ENCODE results near the gene H2BW1. TPM values are rescaled to one million over a fixed set of nuclear protein-coding genes. Genes with fewer than 3 reads are reported as not detected.

The H2BW1 gene
- total RNA-seq, 1 experiment from 2014 or later: not detected

DNA sequence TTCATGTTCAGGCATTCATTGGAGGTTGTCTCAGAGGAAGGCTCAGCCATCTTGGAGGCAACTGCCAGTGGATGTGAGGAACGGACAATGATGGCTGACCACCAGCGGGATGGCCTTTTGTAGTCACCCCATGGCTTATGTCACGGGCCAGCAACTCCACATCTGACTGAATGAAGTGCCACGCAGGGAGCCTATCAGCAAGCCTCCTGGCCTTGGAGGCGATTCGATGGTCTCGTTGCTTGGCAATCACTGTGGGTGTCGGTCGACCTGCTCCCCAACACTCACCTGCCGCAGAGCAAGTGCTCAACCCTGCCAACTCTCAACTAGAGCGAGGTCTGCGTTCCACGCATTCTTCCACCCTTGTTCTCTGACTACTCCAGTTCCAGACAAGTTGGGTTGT, 33.7 kb upstream of the H2BW1 start:
- Histone ChIP-seq H3K27ac (ENCODE audit: low read length) (no peak overlapping the region), H3K9me3 (ENCODE audit: control insufficient read depth, insufficient read depth, low read depth, low read length) (no peaks in the 10 kb centered on the region), H3K4me1 (ENCODE audit: control insufficient read depth, insufficient read depth, low read length) (no peaks in the 10 kb centered on the region), H3K4me3 (ENCODE audit: low read depth in 2 of 2, low read length in 2 of 2) (no peak overlapping the region), H3K36me3 (ENCODE audit: control insufficient read depth, insufficient read depth, low read length) (no peaks in the 10 kb centered on the region), H3K27me3 (ENCODE audit: control insufficient read depth, insufficient read depth, low read length) (peaks cover 2% of the 10 kb centered on the region; the same call in 1 of the 2 replicates)
- no peak for ATAC-seq
- BruUV-seq (replicated peaks): no TSS peak
- POLR2A ChIA-PET: no interaction called here
- CTCF ChIA-PET: no interaction called here
- TF ChIP-seq TCF7L2 (IDR thresholded peaks at IDR 0.05; ENCODE audit: low read depth, low read length): no peak
- TF ChIP-seq, protein P1, sequence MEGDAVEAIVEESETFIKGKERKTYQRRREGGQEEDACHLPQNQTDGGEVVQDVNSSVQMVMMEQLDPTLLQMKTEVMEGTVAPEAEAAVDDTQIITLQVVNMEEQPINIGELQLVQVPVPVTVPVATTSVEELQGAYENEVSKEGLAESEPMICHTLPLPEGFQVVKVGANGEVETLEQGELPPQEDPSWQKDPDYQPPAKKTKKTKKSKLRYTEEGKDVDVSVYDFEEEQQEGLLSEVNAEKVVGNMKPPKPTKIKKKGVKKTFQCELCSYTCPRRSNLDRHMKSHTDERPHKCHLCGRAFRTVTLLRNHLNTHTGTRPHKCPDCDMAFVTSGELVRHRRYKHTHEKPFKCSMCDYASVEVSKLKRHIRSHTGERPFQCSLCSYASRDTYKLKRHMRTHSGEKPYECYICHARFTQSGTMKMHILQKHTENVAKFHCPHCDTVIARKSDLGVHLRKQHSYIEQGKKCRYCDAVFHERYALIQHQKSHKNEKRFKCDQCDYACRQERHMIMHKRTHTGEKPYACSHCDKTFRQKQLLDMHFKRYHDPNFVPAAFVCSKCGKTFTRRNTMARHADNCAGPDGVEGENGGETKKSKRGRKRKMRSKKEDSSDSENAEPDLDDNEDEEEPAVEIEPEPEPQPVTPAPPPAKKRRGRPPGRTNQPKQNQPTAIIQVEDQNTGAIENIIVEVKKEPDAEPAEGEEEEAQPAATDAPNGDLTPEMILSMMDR (IDR thresholded peaks at IDR 0.05): no peak
- TF ChIP-seq, protein P2, sequence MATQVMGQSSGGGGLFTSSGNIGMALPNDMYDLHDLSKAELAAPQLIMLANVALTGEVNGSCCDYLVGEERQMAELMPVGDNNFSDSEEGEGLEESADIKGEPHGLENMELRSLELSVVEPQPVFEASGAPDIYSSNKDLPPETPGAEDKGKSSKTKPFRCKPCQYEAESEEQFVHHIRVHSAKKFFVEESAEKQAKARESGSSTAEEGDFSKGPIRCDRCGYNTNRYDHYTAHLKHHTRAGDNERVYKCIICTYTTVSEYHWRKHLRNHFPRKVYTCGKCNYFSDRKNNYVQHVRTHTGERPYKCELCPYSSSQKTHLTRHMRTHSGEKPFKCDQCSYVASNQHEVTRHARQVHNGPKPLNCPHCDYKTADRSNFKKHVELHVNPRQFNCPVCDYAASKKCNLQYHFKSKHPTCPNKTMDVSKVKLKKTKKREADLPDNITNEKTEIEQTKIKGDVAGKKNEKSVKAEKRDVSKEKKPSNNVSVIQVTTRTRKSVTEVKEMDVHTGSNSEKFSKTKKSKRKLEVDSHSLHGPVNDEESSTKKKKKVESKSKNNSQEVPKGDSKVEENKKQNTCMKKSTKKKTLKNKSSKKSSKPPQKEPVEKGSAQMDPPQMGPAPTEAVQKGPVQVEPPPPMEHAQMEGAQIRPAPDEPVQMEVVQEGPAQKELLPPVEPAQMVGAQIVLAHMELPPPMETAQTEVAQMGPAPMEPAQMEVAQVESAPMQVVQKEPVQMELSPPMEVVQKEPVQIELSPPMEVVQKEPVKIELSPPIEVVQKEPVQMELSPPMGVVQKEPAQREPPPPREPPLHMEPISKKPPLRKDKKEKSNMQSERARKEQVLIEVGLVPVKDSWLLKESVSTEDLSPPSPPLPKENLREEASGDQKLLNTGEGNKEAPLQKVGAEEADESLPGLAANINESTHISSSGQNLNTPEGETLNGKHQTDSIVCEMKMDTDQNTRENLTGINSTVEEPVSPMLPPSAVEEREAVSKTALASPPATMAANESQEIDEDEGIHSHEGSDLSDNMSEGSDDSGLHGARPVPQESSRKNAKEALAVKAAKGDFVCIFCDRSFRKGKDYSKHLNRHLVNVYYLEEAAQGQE (IDR thresholded peaks at IDR 0.05; ENCODE audit: insufficient read depth in 1 of 2, low read depth in 2 of 2, low read length in 1 of 2): no peak
- no peak for TF ChIP-seq POLR2AphosphoS5 (IDR thresholded peaks at IDR 0.05; ENCODE audit: low read depth, low read length)
- TF ChIP-seq SIN3A (IDR thresholded peaks at IDR 0.05; ENCODE audit: borderline replicate concordance, insufficient read depth, low read depth, low read length): no peak
- DNase-seq (ENCODE audit: low read depth, low spot score): no peak
- intact Hi-C loops (cut with micrococcal nuclease; ENCODE audit: unreplicated experiment): no loop called here
- in situ Hi-C loops (cut with HindIII; ENCODE audit: low pct_unique_long_range_greater_than_20kb, low sequenced_read_pairs): no loop called here

DNA sequence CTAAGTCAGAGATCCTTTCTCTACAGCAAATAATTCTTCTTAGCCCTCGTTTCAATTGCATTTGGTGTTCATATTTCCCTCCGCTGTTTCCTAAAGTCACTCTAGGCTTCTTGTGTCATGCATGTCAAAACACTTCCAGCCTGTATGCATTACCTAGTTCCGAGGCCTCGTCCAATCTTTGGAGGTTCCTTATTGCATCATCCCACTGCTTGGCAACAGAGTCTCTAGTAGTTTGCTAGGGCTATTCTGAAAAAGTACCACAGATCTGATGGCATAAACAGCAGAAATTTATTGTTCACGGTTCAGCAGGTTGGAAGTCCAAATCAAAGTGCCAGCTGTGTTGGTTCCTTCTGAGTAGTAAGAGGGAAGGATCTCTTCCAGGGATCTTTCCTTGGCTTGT, 32.1 kb upstream of the H2BW1 start:
- no TSS peak for BruUV-seq (replicated peaks)
- Histone ChIP-seq H3K27me3 (ENCODE audit: control insufficient read depth, insufficient read depth, low read length) (peaks cover 4% of the 10 kb centered on the region), H3K27ac (ENCODE audit: low read length) (no peak overlapping the region), H3K4me3 (ENCODE audit: low read depth in 2 of 2, low read length in 2 of 2) (no peak overlapping the region), H3K4me1 (ENCODE audit: control insufficient read depth, insufficient read depth, low read length) (no peaks in the 10 kb centered on the region), H3K36me3 (ENCODE audit: control insufficient read depth, insufficient read depth, low read length) (no peaks in the 10 kb centered on the region), H3K9me3 (ENCODE audit: control insufficient read depth, insufficient read depth, low read depth, low read length) (no peaks in the 10 kb centered on the region)
- intact Hi-C loops (cut with micrococcal nuclease; ENCODE audit: unreplicated experiment): no loop called here
- POLR2A ChIA-PET: no interaction called here
- in situ Hi-C loops (cut with HindIII; ENCODE audit: low pct_unique_long_range_greater_than_20kb, low sequenced_read_pairs): no loop called here
- CTCF ChIA-PET: no interaction called here
- DNase-seq (ENCODE audit: low read depth, low spot score) (no peak), ATAC-seq (no peak)
- TF ChIP-seq TCF7L2 (IDR thresholded peaks at IDR 0.05; ENCODE audit: low read depth, low read length) (no peak), POLR2AphosphoS5 (IDR thresholded peaks at IDR 0.05; ENCODE audit: low read depth, low read length) (no peak)
- TF ChIP-seq, protein P1 (IDR thresholded peaks at IDR 0.05): no peak

All from Panc1 (cell line).